Neuron (in vitro differentiated cells): ENCODE measurements around the gene FN3K.
"Not testable (repeated sequence)": the region's sequence is repeated elsewhere in the genome, so short reads cannot be mapped to it uniquely, and the experiment has no call there.

ENCODE experiments used
- H2AFZ ChIP-seq: one replicate; pipeline ENCODE4 v1.6.1; 2013; ENCODE audit warnings: low read depth, mild to moderate bottlenecking, inconsistent platforms, low read length, moderate library complexity
- H3K27me3 ChIP-seq: one replicate; pipeline ENCODE4 v1.6.1; 2013; ENCODE audit warnings: low read length; ENCODE audit not compliant: insufficient read depth
- H3K36me3 ChIP-seq: one replicate; pipeline ENCODE4 v1.6.1; 2013; ENCODE audit warnings: low read length; ENCODE audit not compliant: insufficient read depth
- H3K4me1 ChIP-seq: one replicate; pipeline ENCODE4 v1.6.1; 2013; ENCODE audit warnings: low read length; ENCODE audit not compliant: insufficient read depth
- H3K4me3 ChIP-seq: 2 replicates; pipeline ENCODE4 v1.5.1; 2013; ENCODE audit warnings: mild to moderate bottlenecking, low read length, moderate library complexity
- H3K9me3 ChIP-seq: one replicate; pipeline ENCODE4 v1.6.1; 2013; ENCODE audit warnings: low read length

The FN3K gene

DNA sequence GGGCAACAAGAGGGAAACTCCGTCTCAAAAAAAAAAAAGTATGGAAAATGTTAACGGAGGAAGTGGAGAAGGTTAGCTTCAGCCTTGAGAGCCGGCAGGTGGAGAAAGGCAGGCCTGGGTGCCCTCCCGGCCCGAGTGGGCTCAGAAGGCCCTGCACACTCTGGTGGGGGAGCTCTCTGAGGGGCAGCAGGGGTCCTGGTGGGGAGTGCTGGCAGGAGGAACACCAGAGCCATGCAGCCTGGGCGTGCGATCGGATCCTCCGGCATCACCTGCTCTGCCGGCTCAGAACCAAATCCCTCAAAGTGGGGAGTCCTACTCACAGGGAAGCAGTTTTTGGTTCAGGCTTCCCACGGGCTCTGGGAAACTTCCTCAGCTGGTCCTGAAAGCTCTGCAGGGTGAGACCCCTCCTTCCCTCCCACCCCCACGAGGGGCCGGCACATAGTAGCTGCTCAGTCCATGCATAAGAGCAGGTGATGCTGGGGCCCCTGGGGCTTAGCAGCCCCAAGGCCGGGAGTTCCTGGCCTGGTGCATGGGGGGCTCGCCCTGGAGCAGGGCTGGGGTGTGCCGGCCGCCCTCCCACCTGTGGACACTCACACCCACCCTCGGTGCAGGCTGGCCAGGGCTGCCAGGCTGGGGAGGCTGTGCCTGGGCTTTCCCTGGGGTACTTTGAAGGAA, 1.2 kb downstream of the FN3K start:
- Histone ChIP-seq H3K4me3 (no peak overlapping the region), H3K36me3 (peaks cover 38% of the 10 kb centered on the region), H2AFZ (no peak overlapping the region)

GRCh38 chr17:82737967-82738877, 2.8 kb downstream of the FN3K start:
- H3K36me3 ChIP-seq = peaks cover 39% of the 10 kb centered on the region

More for the DNA sequence above, 1.2 kb downstream of the FN3K start:
- Histone ChIP-seq H3K9me3 (peaks cover 23% of the 10 kb centered on the region), H3K4me1 (no peaks in the 10 kb centered on the region), H3K27me3 (no peaks in the 10 kb centered on the region)

DNA sequence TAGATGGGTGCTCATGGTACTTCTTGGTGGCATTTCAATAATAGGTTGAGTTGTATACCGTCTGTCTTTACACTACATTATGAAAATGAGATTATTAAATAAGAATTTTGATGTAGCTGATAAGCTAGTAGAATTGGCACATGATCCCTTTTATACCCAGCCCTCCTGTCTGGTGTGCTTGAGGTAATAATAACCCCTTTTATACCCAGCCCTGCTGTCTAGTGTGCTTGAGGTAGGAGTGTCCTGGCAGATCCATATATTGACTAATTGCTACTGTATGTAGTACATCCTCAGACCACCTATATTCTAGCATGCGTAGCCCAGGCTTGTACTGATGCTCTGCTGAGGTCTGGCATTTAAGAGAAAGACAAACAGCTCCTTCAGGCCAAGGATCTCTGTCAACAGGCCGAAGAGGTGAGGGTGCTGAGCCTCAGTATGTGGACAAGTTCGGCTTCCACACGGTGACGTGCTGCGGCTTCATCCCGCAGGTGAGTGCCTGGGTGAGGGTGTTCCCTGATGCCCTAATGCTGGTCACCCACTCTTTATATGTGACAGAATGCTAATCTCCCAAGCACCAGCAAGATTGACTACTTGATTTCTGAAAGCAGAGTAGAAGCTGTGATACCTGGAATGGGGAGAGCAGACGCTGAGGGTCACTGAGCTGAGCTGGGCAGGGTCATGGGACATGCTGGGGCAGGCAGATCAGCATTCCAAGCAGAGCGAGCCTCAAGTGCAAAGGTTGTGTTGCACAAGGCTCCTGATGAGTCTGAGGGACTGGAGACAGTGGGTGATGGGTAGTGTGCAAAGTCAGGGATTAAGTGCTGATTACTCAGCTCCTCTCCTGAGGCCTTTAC, 5.7 kb downstream of the FN3K start:
- Histone ChIP-seq H3K4me3 (no peak overlapping the region), H2AFZ (no peak overlapping the region), H3K9me3 (peaks cover 33% of the 10 kb centered on the region), H3K27me3 (no peaks in the 10 kb centered on the region), H3K4me1 (no peaks in the 10 kb centered on the region), H3K36me3 (peaks cover 39% of the 10 kb centered on the region)

More at GRCh38 chr17:82737967-82738877, 2.8 kb downstream of the FN3K start:
- H3K4me3 ChIP-seq = no peak overlapping the region
- peaks cover 29% of the 10 kb centered on the region for H3K9me3 ChIP-seq
- no peaks in the 10 kb centered on the region for H3K4me1 ChIP-seq
- H3K27me3 ChIP-seq = no peaks in the 10 kb centered on the region
- H2AFZ ChIP-seq = no peak overlapping the region

GRCh38 chr17:82743344-82744219, 8.2 kb downstream of the FN3K start:
- no peaks in the 10 kb centered on the region for H3K27me3 ChIP-seq
- peaks cover 38% of the 10 kb centered on the region for H3K9me3 ChIP-seq
- no peak overlapping the region for H3K4me3 ChIP-seq
- no peak overlapping the region for H2AFZ ChIP-seq
- H3K4me1 ChIP-seq = no peaks in the 10 kb centered on the region
- peaks cover 35% of the 10 kb centered on the region for H3K36me3 ChIP-seq

- not testable (repeated sequence) for H3K4me3 ChIP-seq, H2AFZ ChIP-seq, H3K4me1 ChIP-seq, H3K27me3 ChIP-seq
- H3K9me3 ChIP-seq = peaks cover 45% of the 10 kb centered on the region
- peaks cover 34% of the 10 kb centered on the region for H3K36me3 ChIP-seq
Observed at GRCh38 chr17:82744736-82745135, 9.3 kb downstream of the FN3K start.

- Histone ChIP-seq H3K27me3 (no peaks in the 10 kb centered on the region), H2AFZ (no peak overlapping the region), H3K4me1 (no peaks in the 10 kb centered on the region), H3K36me3 (peaks cover 27% of the 10 kb centered on the region), H3K4me3 (no peak overlapping the region), H3K9me3 (peaks cover 37% of the 10 kb centered on the region)
Observed at GRCh38 chr17:82745524-82745923, 10.1 kb downstream of the FN3K start.

- H3K27me3 ChIP-seq = no peaks in the 10 kb centered on the region
- H2AFZ ChIP-seq = no peak overlapping the region
- H3K36me3 ChIP-seq = no peaks in the 10 kb centered on the region
- H3K4me1 ChIP-seq = peaks cover 4% of the 10 kb centered on the region
- H3K4me3 ChIP-seq = no peak overlapping the region
- H3K9me3 ChIP-seq = peaks cover 14% of the 10 kb centered on the region
Observed at GRCh38 chr17:82748756-82749155, 13.3 kb downstream of the FN3K start.

- Histone ChIP-seq H3K27me3 (no peaks in the 10 kb centered on the region), H3K9me3 (peaks cover 13% of the 10 kb centered on the region), H2AFZ (no peak overlapping the region), H3K4me1 (peaks cover 13% of the 10 kb centered on the region), H3K4me3 (no peak overlapping the region), H3K36me3 (no peaks in the 10 kb centered on the region)
Observed at GRCh38 chr17:82750241-82750908, 15.0 kb downstream of the FN3K start.

GRCh38 chr17:82751171-82751570, 15.8 kb downstream of the FN3K start:
- no peak overlapping the region for H2AFZ ChIP-seq
- H3K9me3 ChIP-seq = peaks cover 13% of the 10 kb centered on the region
- peaks cover 13% of the 10 kb centered on the region for H3K4me1 ChIP-seq
- peak overlapping the region; percentile 49 for H3K4me3 ChIP-seq
- no peaks in the 10 kb centered on the region for H3K27me3 ChIP-seq
- H3K36me3 ChIP-seq = peaks cover 5% of the 10 kb centered on the region

DNA sequence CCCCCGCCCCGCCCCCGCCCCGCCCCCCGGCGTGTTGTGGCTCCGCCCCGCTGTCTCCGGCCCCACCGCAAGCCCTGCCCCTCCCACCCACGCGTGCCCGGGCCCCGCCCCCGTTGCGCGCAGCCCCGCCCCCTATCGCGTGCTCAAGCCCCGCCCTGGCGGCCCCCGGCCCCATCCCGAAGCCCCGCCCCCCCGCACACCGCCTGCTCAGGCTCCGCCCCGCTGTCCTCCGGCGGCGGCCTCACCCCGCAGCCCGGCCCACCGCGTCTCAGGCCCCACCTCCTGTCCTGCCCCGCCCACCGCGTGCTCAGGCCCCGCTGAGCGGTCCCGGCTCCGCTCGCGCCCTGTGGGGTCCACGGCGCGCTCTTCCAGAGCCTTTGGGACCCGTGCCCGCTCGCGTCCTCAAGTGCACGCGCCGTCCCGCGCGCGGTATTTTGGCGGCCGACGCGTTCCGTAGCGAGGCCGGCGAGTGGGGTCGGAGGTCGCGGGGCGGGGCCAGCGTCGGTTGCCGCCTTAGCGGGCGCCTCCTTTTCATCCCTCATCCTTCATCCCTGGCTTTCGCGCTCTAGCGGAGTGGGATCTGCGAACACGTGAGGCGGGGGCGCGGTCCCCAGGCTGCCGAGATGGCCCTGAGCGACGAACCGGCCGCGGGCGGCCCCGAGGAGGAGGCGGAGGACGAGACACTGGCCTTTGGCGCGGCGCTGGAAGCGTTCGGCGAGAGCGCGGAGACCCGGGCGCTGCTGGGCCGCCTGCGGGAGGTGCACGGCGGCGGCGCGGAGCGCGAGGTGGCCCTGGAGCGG, 16.4 kb downstream of the FN3K start, which contains the start of gene TBCD:
TSS of gene TBCD (plus strand) at position 495 of the 800 bp plus-strand sequence. CDS start at position 624, 129 bp downstream.
- H3K4me1 ChIP-seq = peaks cover 13% of the 10 kb centered on the region
- H3K9me3 ChIP-seq = peaks cover 10% of the 10 kb centered on the region
- no peaks in the 10 kb centered on the region for H3K27me3 ChIP-seq
- peak within 1 kb of the TSS; percentile 88 for H2AFZ ChIP-seq
- H3K36me3 ChIP-seq = peaks cover 10% of the 10 kb centered on the region
- H3K4me3 ChIP-seq = peak within 1 kb of the TSS; percentile 58
